HG03095 (cell line): ENCODE results near the gene PC.

Experiments
- ATAC-seq: cut with Tn5 transposase; IDR thresholded peaks from one replicate; pipeline ENCODE4 v1.9.1; 2021; ENCODE audit warnings: moderate library complexity; ENCODE audit not compliant: unreplicated experiment

Gene PC

GRCh38 chr11:66914505-66914904 lies 43.7 kb downstream of the PC start:
- no peak for ATAC-seq

- ATAC-seq: no peak
Observed at GRCh38 chr11:66912911-66913310, 45.3 kb downstream of the PC start.

GRCh38 chr11:66912361-66912760 lies 45.8 kb downstream of the PC start:
- ATAC-seq: no peak

- no peak for ATAC-seq
Observed at GRCh38 chr11:66910669-66911068, 47.5 kb downstream of the PC start.

- ATAC-seq: no peak
Observed at GRCh38 chr11:66910016-66910415, 48.2 kb downstream of the PC start.

- ATAC-seq: no peak
Observed at GRCh38 chr11:66909181-66909580, 49.0 kb downstream of the PC start.

- no peak for ATAC-seq
Observed at GRCh38 chr11:66907751-66908630, 50.2 kb downstream of the PC start.

GRCh38 chr11:66906061-66906733 lies 52.0 kb downstream of the PC start:
- no peak for ATAC-seq

- no peak for ATAC-seq
Observed at GRCh38 chr11:66905631-66906030, 52.6 kb downstream of the PC start.

- ATAC-seq: no peak
Observed at GRCh38 chr11:66904981-66905521, 53.1 kb downstream of the PC start.

GRCh38 chr11:66904561-66904960 lies 53.6 kb downstream of the PC start:
- no peak for ATAC-seq

- no peak for ATAC-seq
Observed at GRCh38 chr11:66904055-66904454, 54.1 kb downstream of the PC start.

GRCh38 chr11:66902486-66903177 lies 55.6 kb downstream of the PC start:
- no peak for ATAC-seq

- ATAC-seq: no peak
Observed at GRCh38 chr11:66901964-66902390, 56.2 kb downstream of the PC start.

- no peak for ATAC-seq
Observed at GRCh38 chr11:66894141-66894540, 64.0 kb downstream of the PC start.

- ATAC-seq: no peak
Observed at GRCh38 chr11:66892911-66893310, 65.3 kb downstream of the PC start.

GRCh38 chr11:66891851-66892660 lies 66.1 kb downstream of the PC start:
- ATAC-seq: peak; percentile 93

GRCh38 chr11:66889960-66890359 lies 68.2 kb downstream of the PC start:
- no peak for ATAC-seq

- ATAC-seq: no peak
Observed at GRCh38 chr11:66888282-66888681, 69.9 kb downstream of the PC start.

- no peak for ATAC-seq
Observed at GRCh38 chr11:66887526-66887925, 70.7 kb downstream of the PC start.
